H1 (cell line): ENCODE results near the gene CFC1B.
"Not testable (repeated sequence)": the region's sequence is repeated elsewhere in the genome, so short reads cannot be mapped to it uniquely, and the experiment has no call there.

Source experiments
- CHD1 ChIP-seq: IDR thresholded peaks from 2 replicates; pipeline ENCODE4 v1.6.1; 2012; ENCODE audit warnings: low read depth, low read length, improper control_type of control experiment
- CTCF ChIP-seq, 3 experiments: IDR thresholded peaks; 1 replicate in 2 of 3; 2 replicates in 1 of 3; pipeline versions ENCODE4 v1.5.1 to v1.6.1; 2011; ENCODE audit warnings: low read length in 3 of 3, mild to moderate bottlenecking in 3 of 3, inconsistent platforms in 2 of 3, low read depth in 1 of 3, moderate library complexity in 1 of 3; ENCODE audit not compliant: insufficient read depth in 1 of 3; ENCODE audit errors: control extremely low read depth in 1 of 3
- EP300 ChIP-seq, 2 experiments: IDR thresholded peaks; 1 replicate in 1 of 2; 2 replicates in 1 of 2; pipeline ENCODE4 v1.6.1; 2011 to 2012; ENCODE audit warnings: low read depth in 2 of 2, low read length in 2 of 2, mild to moderate bottlenecking in 2 of 2, borderline replicate concordance in 1 of 2, inconsistent platforms in 1 of 2, moderate library complexity in 1 of 2
- HDAC6 ChIP-seq: IDR thresholded peaks from one replicate; pipeline ENCODE4 v1.7.1; 2012; ENCODE audit warnings: low read depth, mild to moderate bottlenecking, inconsistent platforms, low read length, moderate library complexity
- MAX ChIP-seq: IDR thresholded peaks from 2 replicates; pipeline ENCODE4 v1.6.1; 2012; ENCODE audit warnings: inconsistent platforms
- POLR2AphosphoS5 ChIP-seq: IDR thresholded peaks from 2 replicates; pipeline ENCODE4 v1.6.1; 2011; ENCODE audit warnings: low read depth, low read length

- TF ChIP-seq CHD1; CTCF (IDR thresholded peaks at IDR 0.05; ENCODE audit: control extremely low read depth in 1 of 3, insufficient read depth in 1 of 3, low read depth in 1 of 3, low read length in 3 of 3); HDAC6; MAX; POLR2AphosphoS5; EP300 (IDR thresholded peaks at IDR 0.05; ENCODE audit: borderline replicate concordance in 1 of 2, low read depth in 2 of 2, low read length in 2 of 2): not testable (repeated sequence)
Measured at GRCh38 chr2:130577559-130577958, 56.5 kb downstream of the CFC1B start.
